HEK293 (cell line): ENCODE measurements around the gene DHRS2.

ENCODE experiments used
- PRDM6 ChIP-seq: fragments of 450-650 bp; formaldehyde crosslinking; IDR thresholded peaks from 2 replicates; pipeline ENCODE4 v1.5.1; 2017; ENCODE audit warnings: missing biosample characterization, missing genetic modification characterization
- REPIN1 ChIP-seq: fragments of 450-650 bp; formaldehyde crosslinking; IDR thresholded peaks from 2 replicates; pipeline ENCODE4 v1.5.1; 2017; ENCODE audit warnings: missing biosample characterization, missing genetic modification characterization, low read depth
- ZBTB21 ChIP-seq: fragments of 450-650 bp; formaldehyde crosslinking; IDR thresholded peaks from 2 replicates; pipeline ENCODE4 v1.5.1; 2017; ENCODE audit warnings: missing biosample characterization, missing genetic modification characterization
- TF ChIP-seq, protein P1 (sequence below): fragments of 450-650 bp; formaldehyde crosslinking; IDR thresholded peaks from 2 replicates; pipeline ENCODE4 v1.5.1; 2016; ENCODE audit warnings: missing biosample characterization, missing genetic modification characterization
- TF ChIP-seq, protein P2 (sequence below): sonication (generic); formaldehyde crosslinking; IDR thresholded peaks from 2 replicates; pipeline ENCODE4 v1.8.1; 2022; ENCODE audit warnings: mild to moderate bottlenecking, moderate library complexity, missing genetic modification reagents
- TF ChIP-seq, protein P3 (sequence below): IDR thresholded peaks from 2 replicates; pipeline ENCODE4 v1.6.1; 2011; ENCODE audit warnings: mild to moderate bottlenecking, low read depth, low read length, borderline replicate concordance

DNA sequence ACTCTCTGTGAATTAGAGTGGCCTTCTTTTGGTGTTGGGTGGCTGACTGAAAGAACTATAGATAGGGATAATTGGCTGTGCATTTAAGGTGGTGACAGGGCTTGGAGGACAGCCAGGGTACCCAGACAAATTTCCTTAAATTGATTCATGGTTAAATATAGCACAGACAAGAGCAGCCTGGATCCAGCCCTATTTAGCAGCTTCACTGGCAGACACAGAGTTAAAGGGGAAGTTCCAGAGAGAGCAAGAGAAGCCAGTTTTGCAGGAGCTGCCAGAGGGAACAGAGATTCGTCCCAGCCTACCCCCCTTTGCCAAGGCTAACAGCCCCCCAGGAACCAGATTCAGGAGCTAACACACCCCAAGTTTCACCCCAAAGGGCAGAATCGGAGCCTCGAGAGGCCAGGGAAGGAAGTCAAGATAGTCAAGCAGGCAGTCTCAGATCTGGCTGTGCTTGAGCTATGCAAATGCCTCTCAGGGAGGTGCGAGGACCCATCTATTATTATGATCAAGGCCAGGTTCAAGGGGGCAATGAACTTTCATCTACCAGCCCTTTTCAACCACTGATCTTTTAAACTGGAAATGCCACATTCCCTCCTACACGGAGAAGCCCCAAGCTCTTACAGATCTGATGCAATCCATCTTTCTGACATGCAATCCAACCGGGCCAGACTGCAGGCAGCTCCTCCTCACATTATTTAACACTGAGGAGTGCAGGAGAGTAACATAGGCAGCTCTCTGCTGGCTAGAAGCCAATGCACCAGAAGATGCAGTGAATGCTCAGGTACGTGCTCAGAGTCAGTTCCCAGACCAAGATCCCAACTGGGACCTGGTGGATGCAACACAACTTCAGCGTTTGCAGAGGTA, 58.2 kb downstream of the DHRS2 start:
- TF ChIP-seq, protein P1, sequence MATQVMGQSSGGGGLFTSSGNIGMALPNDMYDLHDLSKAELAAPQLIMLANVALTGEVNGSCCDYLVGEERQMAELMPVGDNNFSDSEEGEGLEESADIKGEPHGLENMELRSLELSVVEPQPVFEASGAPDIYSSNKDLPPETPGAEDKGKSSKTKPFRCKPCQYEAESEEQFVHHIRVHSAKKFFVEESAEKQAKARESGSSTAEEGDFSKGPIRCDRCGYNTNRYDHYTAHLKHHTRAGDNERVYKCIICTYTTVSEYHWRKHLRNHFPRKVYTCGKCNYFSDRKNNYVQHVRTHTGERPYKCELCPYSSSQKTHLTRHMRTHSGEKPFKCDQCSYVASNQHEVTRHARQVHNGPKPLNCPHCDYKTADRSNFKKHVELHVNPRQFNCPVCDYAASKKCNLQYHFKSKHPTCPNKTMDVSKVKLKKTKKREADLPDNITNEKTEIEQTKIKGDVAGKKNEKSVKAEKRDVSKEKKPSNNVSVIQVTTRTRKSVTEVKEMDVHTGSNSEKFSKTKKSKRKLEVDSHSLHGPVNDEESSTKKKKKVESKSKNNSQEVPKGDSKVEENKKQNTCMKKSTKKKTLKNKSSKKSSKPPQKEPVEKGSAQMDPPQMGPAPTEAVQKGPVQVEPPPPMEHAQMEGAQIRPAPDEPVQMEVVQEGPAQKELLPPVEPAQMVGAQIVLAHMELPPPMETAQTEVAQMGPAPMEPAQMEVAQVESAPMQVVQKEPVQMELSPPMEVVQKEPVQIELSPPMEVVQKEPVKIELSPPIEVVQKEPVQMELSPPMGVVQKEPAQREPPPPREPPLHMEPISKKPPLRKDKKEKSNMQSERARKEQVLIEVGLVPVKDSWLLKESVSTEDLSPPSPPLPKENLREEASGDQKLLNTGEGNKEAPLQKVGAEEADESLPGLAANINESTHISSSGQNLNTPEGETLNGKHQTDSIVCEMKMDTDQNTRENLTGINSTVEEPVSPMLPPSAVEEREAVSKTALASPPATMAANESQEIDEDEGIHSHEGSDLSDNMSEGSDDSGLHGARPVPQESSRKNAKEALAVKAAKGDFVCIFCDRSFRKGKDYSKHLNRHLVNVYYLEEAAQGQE (tag by site-specific recombination), result no peak
- TF ChIP-seq, protein P2, sequence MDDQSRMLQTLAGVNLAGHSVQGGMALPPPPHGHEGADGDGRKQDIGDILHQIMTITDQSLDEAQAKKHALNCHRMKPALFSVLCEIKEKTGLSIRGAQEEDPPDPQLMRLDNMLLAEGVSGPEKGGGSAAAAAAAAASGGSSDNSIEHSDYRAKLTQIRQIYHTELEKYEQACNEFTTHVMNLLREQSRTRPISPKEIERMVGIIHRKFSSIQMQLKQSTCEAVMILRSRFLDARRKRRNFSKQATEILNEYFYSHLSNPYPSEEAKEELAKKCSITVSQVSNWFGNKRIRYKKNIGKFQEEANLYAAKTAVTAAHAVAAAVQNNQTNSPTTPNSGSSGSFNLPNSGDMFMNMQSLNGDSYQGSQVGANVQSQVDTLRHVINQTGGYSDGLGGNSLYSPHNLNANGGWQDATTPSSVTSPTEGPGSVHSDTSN (CRISPR knock-in tag), result no peak
- TF ChIP-seq ZBTB21 (tag by site-specific recombination) (no peak), REPIN1 (tag by site-specific recombination) (no peak), PRDM6 (no peak)
- TF ChIP-seq, protein P3, sequence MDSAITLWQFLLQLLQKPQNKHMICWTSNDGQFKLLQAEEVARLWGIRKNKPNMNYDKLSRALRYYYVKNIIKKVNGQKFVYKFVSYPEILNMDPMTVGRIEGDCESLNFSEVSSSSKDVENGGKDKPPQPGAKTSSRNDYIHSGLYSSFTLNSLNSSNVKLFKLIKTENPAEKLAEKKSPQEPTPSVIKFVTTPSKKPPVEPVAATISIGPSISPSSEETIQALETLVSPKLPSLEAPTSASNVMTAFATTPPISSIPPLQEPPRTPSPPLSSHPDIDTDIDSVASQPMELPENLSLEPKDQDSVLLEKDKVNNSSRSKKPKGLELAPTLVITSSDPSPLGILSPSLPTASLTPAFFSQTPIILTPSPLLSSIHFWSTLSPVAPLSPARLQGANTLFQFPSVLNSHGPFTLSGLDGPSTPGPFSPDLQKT, result no peak
